Activated gamma-delta T cell treated with anti-CD3 and anti-CD28 coated beads, Interleukin-2, amount 50 U/mL, for 16 hours (primary cell): ENCODE data around the gene TUBGCP6.

Experiments used
- DNase-seq: peaks from one replicate; pipeline ENCODE4 v3.0.0-alpha.2; 2020; ENCODE audit warnings: low read depth

Gene TUBGCP6, protein sequence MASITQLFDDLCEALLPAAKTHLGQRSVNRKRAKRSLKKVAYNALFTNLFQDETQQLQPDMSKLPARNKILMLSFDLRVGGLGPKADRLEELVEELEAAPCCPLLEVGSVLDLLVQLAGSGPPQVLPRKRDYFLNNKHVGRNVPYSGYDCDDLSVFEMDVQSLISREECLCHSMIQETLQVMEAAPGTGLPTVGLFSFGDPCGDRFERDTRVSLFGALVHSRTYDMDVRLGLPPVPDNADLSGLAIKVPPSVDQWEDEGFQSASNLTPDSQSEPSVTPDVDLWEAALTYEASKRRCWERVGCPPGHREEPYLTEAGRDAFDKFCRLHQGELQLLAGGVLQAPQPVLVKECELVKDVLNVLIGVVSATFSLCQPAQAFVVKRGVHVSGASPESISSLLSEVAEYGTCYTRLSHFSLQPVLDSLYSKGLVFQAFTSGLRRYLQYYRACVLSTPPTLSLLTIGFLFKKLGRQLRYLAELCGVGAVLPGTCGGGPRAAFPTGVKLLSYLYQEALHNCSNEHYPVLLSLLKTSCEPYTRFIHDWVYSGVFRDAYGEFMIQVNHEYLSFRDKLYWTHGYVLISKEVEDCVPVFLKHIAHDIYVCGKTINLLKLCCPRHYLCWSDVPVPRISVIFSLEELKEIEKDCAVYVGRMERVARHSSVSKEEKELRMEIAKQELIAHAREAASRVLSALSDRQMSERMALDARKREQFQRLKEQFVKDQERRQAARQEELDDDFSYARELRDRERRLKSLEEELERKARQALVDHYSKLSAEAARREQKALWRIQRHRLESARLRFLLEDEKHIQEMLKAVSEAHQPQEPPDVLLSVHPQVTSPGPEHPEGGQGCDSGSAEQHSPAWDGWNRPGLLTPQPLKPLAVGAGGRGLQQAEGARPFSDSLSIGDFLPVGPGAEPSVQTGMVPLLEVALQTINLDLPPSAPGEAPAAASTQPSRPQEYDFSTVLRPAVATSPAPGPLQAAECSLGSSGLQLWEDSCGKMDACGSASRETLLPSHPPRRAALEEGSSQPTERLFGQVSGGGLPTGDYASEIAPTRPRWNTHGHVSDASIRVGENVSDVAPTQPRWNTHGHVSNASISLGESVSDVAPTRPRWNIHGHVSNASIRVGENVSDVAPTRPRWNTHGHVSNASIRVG (N-terminal part only)

DNA sequence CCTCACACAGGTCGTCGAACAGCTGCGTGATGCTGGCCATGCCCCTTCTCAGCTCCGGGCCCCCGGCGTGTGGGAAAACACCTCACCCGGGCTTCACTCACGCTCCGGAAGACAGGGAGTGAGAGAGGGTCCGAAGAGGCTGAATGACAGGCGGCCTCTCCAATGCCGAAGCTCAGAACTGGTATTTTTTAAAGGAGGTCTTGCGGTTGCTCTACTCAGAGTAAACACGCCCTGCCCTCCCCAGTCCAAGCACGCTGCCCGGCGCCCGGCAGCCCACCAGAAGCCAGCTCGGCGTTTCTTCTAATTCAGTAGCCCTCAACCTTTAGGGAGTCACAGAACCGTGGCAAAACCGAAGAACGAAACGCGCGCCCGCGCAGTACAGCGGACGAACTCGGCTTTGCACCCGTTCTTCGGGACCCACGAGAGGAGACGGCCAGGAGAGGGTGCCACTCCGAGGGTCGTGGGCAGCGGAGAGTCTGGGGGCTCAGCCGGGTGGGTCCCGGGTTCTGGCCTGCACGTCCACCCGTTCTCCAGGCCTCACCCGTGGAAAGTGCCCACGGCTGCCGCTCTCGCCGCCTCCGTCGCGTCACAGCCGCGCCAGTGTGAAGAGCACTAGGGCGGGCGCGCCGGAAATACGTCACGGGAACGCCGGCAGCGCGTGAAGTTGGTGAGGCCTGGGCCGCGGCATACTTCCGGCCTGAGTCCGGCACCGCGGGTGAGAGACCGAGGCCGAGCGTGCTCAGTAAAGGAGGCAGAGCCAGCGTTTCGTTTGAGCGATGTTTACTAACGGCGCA is at the start of gene TUBGCP6:
Gene TUBGCP6, minus strand, starts transcription at position 604 of the 794 bp plus-strand sequence. Its CDS starts 564 bp downstream, at position 40.
- peak; percentile 84 for DNase-seq

DNA sequence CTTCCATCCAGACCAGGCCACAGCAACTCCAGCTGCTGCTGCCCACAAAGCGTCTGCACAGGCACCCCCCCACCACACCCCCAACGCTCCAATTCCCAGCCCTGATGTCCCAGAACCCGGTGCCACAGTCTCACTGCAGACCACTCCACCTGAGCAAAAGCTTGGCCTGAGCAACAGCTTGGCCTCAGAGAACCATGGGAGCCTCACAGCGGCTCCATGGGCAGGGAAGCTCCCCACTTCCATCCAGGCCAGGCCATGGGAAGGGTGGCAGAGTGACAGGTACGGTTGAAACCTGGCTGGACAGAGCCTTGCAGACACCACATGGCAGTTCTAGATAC is 49.5 kb upstream of the TUBGCP6 start:
- DNase-seq, result no peak

DNA sequence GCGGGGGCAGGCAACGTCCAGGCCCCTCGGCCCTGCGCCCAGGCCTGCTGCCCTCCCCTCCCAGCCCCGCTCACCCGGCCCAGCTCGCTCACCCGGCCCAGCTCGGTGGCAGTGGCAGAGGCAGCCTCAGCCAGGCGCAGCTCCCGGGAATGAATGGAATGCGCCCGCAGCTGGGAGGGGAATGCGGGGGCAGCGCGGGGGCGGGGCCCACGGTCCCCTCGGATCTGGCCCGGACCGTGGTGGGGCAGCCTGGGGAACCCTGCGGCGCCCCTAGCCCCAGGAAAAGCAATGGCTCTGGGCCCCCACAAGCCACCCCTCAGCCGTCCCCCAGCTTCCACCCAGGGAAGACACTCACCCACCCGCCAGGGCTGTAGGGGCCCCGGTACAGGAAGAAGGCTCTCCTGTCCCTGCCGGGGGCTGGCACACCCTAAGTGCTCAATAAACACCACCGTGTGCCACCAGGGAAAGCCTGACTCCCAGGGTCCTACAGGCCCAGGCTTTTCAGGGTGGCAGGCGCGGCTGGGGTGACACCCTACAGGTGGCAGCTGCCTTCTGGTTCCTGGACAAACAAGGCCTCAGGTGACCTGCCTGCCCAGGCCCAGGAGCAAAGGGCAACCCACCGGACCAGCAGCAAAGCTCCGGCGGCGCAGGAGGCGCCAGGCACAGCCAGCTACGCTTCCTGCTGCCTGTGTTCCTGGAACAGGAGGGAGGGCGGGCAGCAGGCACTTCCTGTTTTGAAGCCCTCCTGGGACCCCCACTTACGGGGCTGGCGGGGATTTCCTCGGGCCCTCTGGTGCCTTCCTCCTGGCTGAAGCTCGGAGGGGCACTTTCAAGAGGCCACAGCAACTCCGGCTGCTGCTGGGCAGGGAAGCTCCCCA is 48.9 kb upstream of the TUBGCP6 start:
- DNase-seq, result no peak

DNA sequence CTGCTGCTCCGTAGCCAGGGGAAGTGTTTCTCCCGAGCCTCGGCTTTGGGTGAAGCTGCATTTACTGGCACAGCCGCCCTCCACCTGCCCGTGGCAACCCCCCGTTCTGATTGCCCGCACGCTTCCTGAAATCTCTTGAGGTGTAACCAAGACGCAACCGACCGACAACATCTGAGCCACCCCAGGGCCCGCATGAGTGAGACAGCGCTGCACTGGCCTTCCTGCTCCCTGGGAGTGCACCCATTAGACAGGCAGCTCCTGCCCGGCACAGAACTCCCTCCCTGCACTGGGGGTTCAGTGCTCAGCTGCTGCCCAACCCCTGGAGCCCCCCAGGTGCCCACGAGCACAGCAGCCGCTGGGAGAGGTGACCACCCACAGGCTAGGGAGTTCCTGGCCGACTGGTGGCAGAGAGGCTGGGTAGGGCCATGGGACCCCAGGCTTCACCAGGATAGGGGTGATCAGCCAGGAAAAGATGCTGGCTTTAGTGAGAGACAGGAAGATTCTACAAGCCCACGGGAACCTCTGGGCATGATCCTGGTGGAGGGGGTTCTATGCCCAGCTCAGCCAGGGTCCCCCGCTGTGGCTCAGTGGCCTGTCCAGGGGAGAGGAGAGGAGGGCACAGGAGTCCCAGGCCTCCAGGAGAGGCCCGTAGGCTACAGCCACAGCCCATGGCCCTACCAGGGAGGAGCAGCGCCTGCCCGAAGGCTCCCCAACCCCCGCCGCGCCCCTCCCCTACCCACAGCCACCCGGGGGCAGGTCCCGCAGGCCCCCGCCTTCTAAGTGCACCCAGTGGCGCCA is 48.0 kb upstream of the TUBGCP6 start:
- DNase-seq, result no peak

DNA sequence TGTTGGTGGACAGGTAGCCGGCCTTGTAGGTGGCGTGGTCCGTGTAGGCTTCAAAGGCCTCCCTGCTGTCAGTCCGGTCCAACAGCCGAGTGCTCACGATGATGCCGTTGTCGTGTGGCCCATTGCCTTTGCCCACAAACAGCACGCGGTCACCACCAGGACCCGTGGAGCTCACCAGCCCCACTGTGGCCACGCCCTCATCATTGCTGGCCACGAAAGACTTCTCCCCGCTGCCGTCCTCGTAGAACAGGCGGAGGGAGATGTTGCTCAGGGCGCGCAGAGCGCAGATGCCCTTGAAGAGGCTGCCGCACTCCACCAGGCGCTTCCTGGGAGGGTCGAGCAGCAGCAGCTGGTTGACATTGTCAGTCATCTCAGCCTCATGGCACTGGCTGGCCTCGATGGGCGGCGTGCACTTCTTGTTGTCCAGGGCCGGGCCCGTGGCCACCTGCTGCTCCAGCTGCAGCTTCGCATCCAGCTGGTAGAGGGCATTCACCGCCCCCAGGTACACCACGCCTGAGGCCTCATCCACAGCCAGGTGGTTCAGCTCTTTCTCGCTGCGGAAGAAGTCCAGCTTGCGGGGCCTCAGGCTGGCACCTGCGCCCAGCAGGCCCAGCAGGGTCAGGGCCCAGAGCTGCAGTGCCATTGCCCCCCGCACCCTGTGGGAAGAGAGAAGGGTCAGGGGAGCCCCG is 45.3 kb upstream of the TUBGCP6 start:
- DNase-seq, result no peak

DNA sequence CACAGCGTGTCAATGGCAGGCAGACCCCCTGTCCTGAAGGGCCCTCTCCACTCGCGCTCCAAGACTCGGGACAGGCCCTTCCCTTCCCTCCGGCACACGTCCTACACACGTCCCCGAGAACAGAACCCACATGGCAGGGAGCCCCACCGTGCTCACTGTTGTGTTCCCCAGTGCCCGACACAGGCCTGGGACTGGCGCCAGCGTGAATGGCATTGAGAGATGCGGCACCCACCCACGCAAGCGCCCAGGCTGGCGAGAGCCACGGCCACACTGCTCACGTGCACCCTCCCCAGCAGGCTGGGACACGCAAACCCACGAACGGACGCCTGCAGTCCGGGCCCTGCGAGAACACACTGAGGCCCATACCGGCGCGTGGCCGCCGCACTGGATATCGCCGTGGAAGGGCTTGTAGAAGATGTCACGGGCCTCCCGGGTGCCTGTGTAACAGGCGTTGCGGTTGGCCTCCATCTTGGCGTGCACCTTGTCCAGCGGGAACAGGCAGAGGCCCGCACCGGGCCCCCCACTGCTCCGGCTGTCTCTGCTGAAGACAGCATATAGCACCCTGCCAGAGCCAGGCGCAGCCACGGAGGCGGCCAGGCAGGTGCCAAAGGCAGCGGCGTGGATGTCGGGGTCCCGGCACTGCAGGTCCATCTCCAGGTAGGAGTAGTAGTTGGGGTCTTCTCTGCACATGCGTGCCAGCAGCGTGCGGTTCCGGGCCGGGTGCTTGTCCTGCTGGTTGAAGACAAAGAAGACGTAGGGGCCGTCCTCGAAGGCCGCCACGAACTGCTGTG is 44.5 kb upstream of the TUBGCP6 start:
- DNase-seq, result no peak

DNA sequence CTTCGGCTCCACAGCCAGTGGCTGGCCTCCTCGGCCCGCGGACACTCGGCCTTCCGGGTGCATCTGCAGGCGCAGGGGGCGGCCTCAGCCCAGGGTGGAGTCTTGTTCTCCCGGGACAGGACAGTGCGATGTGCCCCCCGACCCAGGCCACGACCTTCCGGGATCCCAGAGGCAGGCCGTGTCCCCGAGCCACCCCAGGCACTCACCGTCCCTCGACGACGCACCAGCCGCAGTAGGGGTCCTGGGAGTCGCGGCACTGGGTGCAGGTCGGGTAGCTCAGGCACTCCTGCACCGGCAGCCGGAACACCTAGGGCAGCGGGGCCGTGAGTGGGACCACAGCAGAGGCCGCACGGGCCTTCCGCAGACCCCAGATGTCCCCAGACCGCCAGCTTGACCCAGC is 42.9 kb upstream of the TUBGCP6 start:
- no peak for DNase-seq

DNA sequence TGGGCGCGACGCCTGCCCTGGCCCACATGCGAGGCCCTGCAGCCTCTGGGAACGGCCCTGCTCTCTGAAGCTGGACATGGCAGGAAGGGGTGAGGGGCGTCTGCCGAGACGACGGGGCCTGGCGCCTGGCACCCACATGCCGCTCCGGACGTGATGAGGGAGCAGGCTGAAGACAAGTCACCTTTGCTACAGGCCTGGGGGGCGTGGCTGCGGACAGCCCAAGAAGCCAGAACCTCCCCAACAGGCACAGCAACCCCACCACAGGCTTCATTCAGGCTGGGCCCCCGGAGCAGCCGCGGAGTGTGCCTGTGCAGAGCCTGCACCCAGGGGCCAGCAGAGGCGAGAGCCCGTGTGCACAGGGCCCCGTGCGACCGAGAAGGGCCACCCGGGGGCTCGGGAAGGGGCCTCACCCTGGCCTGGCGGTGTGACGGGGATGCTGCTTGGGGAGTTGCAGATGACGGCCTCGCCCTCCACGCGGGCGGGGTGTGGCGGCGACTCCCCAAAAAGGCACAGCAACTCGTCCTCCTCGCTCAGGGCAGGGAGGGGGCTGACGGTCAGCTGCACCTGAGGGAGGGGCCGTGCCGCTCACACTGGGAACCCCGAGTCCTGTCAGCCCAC is 42.0 kb upstream of the TUBGCP6 start:
- no peak for DNase-seq

DNA sequence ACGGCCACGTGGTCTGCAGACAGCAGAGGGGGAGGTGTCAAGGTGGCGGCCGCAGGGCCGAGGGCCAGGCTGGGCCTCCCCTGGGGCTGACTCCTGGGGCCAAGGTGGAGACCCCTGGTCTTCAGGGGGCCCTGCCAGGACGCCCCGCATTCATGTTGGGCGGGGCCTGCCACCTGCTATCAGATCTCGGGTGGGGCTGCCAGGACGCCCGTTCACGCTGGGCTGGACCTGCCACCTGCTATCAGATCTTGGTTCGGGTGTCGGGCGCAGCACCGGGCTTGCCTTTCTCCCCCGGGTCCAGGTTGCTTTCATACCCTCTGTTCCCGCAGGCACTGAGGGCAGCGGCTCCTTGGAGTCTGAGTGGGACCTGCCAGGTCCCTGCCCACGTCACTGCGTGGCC is 41.5 kb upstream of the TUBGCP6 start:
- no peak for DNase-seq

DNA sequence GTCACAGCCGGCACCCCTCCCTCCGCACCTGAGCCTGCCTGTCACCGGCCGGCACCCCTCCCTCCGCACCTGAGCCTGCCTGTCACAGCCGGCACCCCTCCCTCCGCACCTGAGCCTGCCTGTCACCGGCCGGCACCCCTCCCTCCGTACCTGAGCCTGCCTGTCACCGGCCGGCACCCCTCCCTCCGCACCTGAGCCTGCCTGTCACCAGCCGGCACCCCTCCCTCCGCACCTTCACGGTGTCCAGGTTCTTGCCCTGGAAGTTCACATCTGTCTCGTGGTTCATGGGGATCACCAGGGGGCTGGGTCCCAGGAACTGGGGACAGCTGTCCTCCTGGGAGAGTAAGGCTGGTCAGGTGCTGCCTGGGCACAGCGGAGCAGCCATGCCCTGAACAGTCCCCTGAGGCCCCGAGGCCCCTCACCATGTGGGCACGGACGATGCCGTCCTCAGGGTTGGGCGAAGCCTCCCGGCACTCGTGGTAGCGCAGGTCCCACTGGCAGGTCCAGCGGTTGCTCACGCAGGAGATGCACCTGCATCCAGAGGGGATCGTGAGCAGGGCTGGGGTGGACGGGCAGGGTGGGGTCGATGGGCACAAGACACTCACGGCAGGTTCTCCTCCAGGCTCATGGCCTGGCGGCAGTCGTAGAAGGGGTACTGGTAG is 40.9 kb upstream of the TUBGCP6 start:
- no peak for DNase-seq

DNA sequence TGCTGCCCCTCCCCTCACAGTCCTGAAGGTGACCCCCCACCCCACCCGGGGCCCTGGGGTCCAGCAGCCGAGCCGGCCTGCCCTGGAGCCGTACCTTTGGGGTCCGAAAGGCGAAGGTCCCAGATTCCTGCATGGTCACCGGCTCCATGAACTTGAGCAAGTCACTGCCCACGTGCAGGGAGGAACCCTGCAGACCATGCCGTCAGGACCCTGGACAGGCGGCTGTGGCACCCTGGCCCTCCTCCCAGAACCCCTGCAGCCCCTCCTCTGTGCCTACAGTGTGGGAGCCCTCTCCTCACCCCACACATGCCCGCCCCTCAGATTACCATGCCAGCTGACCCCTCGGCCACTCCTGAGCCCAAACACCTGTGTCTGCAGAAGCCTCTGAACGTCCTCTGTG is 39.7 kb upstream of the TUBGCP6 start:
- no peak for DNase-seq

DNA sequence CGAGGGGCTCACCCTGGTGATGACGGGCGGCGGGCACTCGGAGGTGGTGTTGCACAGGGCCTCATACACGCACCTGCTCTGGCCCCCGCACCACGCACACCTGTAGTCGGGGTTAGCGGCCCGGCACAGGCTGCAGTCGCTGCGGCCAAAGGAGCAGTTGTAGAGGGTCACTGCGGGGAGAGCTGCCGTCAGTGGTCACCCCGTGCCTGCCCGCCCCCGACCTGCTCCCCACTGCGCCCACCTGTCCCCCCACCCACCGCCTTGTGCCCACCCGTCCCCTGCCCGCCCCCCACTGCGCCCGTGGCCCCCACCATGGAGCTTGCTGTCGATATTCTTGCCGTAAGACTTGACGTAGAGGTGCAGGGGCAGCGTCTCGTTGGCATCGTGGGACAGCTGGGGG is 39.0 kb upstream of the TUBGCP6 start:
- no peak for DNase-seq

DNA sequence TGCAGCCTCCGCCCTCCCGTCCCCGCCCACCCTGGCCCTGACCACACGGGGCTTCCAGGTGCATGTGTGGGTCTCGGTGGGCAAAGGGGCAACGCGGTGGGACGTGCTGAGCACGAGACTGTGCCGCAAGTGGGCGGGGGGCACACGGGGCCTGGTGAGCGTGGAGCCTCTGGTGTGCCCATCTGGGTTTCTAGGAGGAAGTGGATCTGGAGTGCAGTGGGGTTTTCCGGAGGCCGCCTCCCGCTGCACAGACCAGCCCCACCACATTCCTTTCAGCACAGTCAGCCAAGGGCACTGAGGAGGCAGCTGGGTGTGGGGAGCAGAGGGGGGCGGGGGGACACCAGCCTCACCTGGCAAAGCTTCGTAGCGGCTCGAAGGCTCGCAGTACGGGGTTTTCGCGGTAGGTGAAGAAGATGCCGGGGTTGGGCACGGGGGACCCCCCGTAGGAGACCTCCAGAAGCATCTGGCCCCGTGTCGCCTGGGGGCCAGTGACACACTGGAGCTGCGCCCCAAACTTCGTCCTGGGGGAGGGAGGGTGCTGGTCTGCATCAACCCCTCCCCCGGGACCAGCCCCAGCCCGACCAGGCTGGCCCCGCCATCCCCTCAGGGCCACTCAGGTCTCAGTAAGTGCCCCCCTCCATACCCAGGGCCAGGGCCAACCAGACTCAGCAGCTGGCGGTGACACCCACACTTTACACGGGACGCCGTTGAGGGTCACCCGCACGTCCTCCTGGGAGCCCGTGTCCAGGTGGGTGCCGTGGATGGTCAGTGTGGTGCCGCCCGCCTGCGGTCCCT is 37.7 kb upstream of the TUBGCP6 start:
- DNase-seq, result no peak

DNA sequence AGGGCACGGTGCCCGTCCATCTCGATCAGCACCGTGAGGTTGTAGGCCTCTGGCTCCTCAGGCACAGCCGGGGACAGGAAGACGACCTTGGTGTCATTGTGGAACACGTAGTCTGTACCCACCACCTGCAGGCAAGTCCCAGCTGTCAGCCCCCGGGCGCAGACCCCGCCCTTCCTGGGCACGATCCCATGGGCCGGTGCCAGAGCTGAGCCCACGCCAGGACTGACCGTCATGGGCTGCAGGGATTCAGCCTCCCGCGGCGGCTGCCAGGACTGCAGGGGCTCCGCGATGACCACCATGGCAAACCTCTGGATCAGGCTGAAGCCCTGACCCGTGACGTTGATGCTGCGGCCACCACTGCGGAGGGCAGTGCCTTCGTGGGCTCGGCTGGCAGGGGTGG is 37.1 kb upstream of the TUBGCP6 start:
- no peak for DNase-seq

DNA sequence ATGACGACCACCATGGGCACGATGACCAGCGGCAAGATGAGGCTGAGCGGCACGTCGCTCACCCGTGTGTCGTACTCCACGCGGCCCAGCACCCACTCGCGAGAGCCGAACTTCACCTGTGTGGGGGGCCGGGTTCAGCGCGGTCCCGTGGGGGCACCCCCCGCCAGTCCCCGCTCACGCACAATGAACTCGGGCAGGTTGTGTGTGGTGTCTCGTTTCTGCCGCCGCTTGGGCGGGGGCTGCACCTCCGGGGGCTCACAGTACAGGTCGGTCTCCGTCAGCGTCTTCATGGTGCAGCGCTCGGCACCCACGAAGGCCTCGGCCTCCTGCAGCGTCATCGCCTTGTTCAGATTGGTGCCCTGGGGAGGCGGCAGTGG is 36.5 kb upstream of the TUBGCP6 start:
- no peak for DNase-seq

DNA sequence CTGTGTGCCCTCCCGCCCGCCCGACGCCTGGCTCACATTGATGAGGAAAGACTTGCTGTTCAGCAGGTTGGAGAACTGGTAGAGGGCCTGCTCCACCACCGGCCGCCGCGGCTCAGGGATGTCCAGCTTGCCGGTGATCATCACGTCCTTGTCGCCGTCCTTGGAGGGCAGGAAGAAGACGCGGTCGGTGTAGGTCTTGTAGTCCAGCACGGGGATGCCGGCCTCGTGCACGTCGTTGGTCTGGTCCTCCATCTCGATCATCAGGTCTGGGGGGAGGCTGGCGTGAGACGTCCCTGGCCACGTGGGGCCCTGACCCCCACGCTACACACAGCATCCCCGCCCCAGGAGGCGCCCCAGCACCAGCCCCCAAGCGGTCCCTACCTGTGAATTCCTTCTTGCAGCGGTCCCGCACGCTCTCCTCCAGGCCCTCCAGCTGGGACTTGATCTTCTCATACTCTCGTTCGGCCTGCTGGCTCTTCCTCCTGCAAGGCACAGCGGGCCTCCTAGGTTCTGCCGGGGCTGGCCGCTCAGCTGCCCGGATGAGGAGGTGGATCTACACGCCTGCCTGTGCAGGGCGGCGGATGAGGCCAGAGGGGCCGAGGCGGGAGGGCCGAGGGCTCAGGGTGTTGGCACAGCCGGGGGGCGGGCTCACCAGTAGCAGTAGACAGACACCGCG is 36.0 kb upstream of the TUBGCP6 start:
- no peak for DNase-seq
